WTC11 (cell line): Measurements from ENCODE around the gene CYBB. TPM values are rescaled to one million over a fixed set of nuclear protein-coding genes. Genes with fewer than 3 reads are reported as not detected.

Experiments used
- ATAC-seq: fragments of 200-7000 bp; cut with Tn5 transposase; 2 replicates; pipeline ENCODE4 v1.10.0; 2021; ENCODE audit warnings: mild to moderate bottlenecking, moderate library complexity
- CTCF ChIA-PET: fragments of 300-600 bp; sonication (Branson Sonifier 250); formaldehyde crosslinking; loops from one replicate; lab custom pipeline; 2021; ENCODE audit warnings: antibody characterized with exemption; lab: Charles Lee
- POLR2A ChIA-PET: fragments of 350-600 bp; sonication (Branson Sonifier 250); formaldehyde crosslinking; loops from one replicate; lab custom pipeline; 2021; ENCODE audit warnings: antibody characterized with exemption; lab: Charles Lee
- DNase-seq: peaks from one replicate; pipeline ENCODE4 v3.0.0; 2021; ENCODE audit warnings: low spot score
- H3K27ac Mint-ChIP-seq: 2 replicates; pipeline ENCODE4 v1.8.0; 2021; ENCODE audit warnings: mixed read lengths
- H3K27me3 Mint-ChIP-seq: 2 replicates; pipeline ENCODE4 v1.8.0; 2021; ENCODE audit warnings: low read depth, mild to moderate bottlenecking, moderate library complexity, mixed read lengths
- H3K36me3 Mint-ChIP-seq: 2 replicates; pipeline ENCODE4 v1.8.0; 2021; ENCODE audit warnings: mixed read lengths
- H3K4me1 Mint-ChIP-seq: 2 replicates; pipeline ENCODE4 v1.8.0; 2022; ENCODE audit warnings: mixed read lengths
- H3K4me3 Mint-ChIP-seq: 2 replicates; pipeline ENCODE4 v1.8.0; 2021; ENCODE audit warnings: mild to moderate bottlenecking, moderate library complexity, mixed read lengths
- H3K9me3 Mint-ChIP-seq: 2 replicates; pipeline ENCODE4 v1.8.0; 2021; ENCODE audit warnings: mixed read lengths
- AR ChIP-seq: fragments of 250-450 bp; sonication (Bioruptor Pico); IDR thresholded peaks from 2 replicates; pipeline ENCODE4 v1.9.0; 2021; ENCODE audit warnings: mild to moderate bottlenecking
- CDX4 ChIP-seq: fragments of 250-450 bp; sonication (Bioruptor Pico); IDR thresholded peaks from 2 replicates; pipeline ENCODE4 v1.9.0; 2021; ENCODE audit warnings: moderate library complexity, mild to moderate bottlenecking, inconsistent platforms, borderline replicate concordance
- ELF4 ChIP-seq: sonication (generic); formaldehyde crosslinking; IDR thresholded peaks from 2 replicates; pipeline ENCODE4 v1.8.1; 2022; ENCODE audit warnings: low read depth, mild to moderate bottlenecking, moderate library complexity, missing genetic modification reagents
- FOXP1 ChIP-seq: sonication (generic); formaldehyde crosslinking; IDR thresholded peaks from 2 replicates; pipeline ENCODE4 v1.8.0; 2022; ENCODE audit warnings: missing genetic modification reagents, mild to moderate bottlenecking, moderate library complexity, borderline replicate concordance
- GABPB1 ChIP-seq: sonication (generic); formaldehyde crosslinking; IDR thresholded peaks from 2 replicates; pipeline ENCODE4 v1.8.1; 2023; ENCODE audit warnings: mild to moderate bottlenecking, missing genetic modification reagents
- HMGXB4 ChIP-seq: sonication (generic); formaldehyde crosslinking; IDR thresholded peaks from 2 replicates; pipeline ENCODE4 v1.8.1; 2023; ENCODE audit warnings: mild to moderate bottlenecking, moderate library complexity, missing genetic modification reagents
- IRF2 ChIP-seq: sonication (generic); formaldehyde crosslinking; IDR thresholded peaks from 2 replicates; pipeline ENCODE4 v1.8.0; 2022; ENCODE audit warnings: low read depth, missing genetic modification reagents, borderline replicate concordance
- JUN ChIP-seq: sonication (generic); formaldehyde crosslinking; IDR thresholded peaks from 2 replicates; pipeline ENCODE4 v1.8.0; 2023; ENCODE audit warnings: mild to moderate bottlenecking, missing genetic modification reagents
- KAT7 ChIP-seq: sonication (generic); formaldehyde crosslinking; IDR thresholded peaks from 2 replicates; pipeline ENCODE4 v1.8.1; 2023; ENCODE audit warnings: missing genetic modification reagents, mild to moderate bottlenecking, borderline replicate concordance
- MXD4 ChIP-seq: fragments of 250-450 bp; sonication (Bioruptor Pico); IDR thresholded peaks from 2 replicates; pipeline ENCODE4 v1.8.0; 2021; ENCODE audit warnings: mild to moderate bottlenecking, moderate library complexity, borderline replicate concordance
- NFATC4 ChIP-seq: fragments of 250-450 bp; sonication (Bioruptor Pico); IDR thresholded peaks from 2 replicates; pipeline ENCODE4 v1.9.0; 2021; ENCODE audit warnings: mild to moderate bottlenecking
- NFYB ChIP-seq: sonication (generic); formaldehyde crosslinking; conservative IDR thresholded peaks from 2 replicates; pipeline ENCODE4 v1.8.0; 2022; ENCODE audit warnings: low read depth, missing genetic modification reagents
- NR1H2 ChIP-seq: sonication (generic); formaldehyde crosslinking; IDR thresholded peaks from 2 replicates; pipeline ENCODE4 v1.9.0; 2021; ENCODE audit warnings: mild to moderate bottlenecking, moderate library complexity, missing genetic modification reagents
- RELA ChIP-seq: sonication (generic); formaldehyde crosslinking; IDR thresholded peaks from 2 replicates; pipeline ENCODE4 v1.8.1; 2022; ENCODE audit warnings: missing genetic modification reagents, mild to moderate bottlenecking, borderline replicate concordance
- SP1 ChIP-seq: sonication (generic); formaldehyde crosslinking; conservative IDR thresholded peaks from 2 replicates; pipeline ENCODE4 v1.8.1; 2022; ENCODE audit warnings: missing genetic modification reagents
- TP53 ChIP-seq: sonication (generic); formaldehyde crosslinking; IDR thresholded peaks from 2 replicates; pipeline ENCODE4 v1.8.1; 2023; ENCODE audit warnings: mild to moderate bottlenecking, missing genetic modification reagents
- ZBTB43 ChIP-seq: sonication (generic); formaldehyde crosslinking; IDR thresholded peaks from 2 replicates; pipeline ENCODE4 v1.8.1; 2023; ENCODE audit warnings: mild to moderate bottlenecking, missing genetic modification reagents
- ZMAT4 ChIP-seq: fragments of 250-450 bp; sonication (Bioruptor Pico); IDR thresholded peaks from 2 replicates; pipeline ENCODE4 v1.9.0; 2021; ENCODE audit warnings: mild to moderate bottlenecking
- ZNF281 ChIP-seq: sonication (generic); formaldehyde crosslinking; IDR thresholded peaks from 2 replicates; pipeline ENCODE4 v1.8.0; 2023; ENCODE audit warnings: mild to moderate bottlenecking, missing genetic modification reagents
- ZSCAN18 ChIP-seq: fragments of 250-450 bp; sonication (Bioruptor Pico); IDR thresholded peaks from 2 replicates; pipeline ENCODE4 v2.1.2; 2022; ENCODE audit warnings: mild to moderate bottlenecking, moderate library complexity
- total RNA-seq: library from RNA; stranded (reverse); gene quantifications from 3 replicates; pipeline ENCODE4 v1.2.3, GENCODE V29; 2021

Gene CYBB
- total RNA-seq, 1 experiment from 2014 or later, result 0.22 TPM

GRCh38 chrX:37776283-37776986 lies 3.4 kb upstream of the CYBB start:
- Mint-ChIP-seq H3K4me3 (no peak overlapping the region), H3K36me3 (no peaks in the 10 kb centered on the region), H3K4me1 (0 out of 2 replicates have a peak, but pooled peaks cover 2% of the 10 kb centered on the region), H3K9me3 (no peaks in the 10 kb centered on the region), H3K27ac (no peak overlapping the region), H3K27me3 (no peaks in the 10 kb centered on the region; the same call in 1 of the 2 replicates)
- CTCF ChIA-PET, result no interaction called here
- POLR2A ChIA-PET, result no interaction called here
- DNase-seq (no peak), ATAC-seq (no peak)
- no peak for TF ChIP-seq KAT7 (CRISPR knock-in tag)
- TF ChIP-seq HMGXB4 (CRISPR knock-in tag), result no peak
- TF ChIP-seq NR1H2 (CRISPR knock-in tag), result no peak
- TF ChIP-seq GABPB1 (CRISPR knock-in tag), result no peak
- no peak for TF ChIP-seq ZBTB43
- no peak for TF ChIP-seq NFATC4 (CRISPR knock-in tag)
- no peak for TF ChIP-seq ZNF281
- no peak for TF ChIP-seq RELA (CRISPR knock-in tag)
- TF ChIP-seq SP1, result no peak
- TF ChIP-seq FOXP1, result no peak
- no peak for TF ChIP-seq MXD4 (CRISPR knock-in tag)
- TF ChIP-seq NFYB, result no peak
- no peak for TF ChIP-seq TP53 (CRISPR knock-in tag)
- TF ChIP-seq ZMAT4 (CRISPR knock-in tag), result no peak
- no peak for TF ChIP-seq IRF2 (CRISPR knock-in tag)
- no peak for TF ChIP-seq ELF4 (CRISPR knock-in tag)
- no peak for TF ChIP-seq AR (CRISPR knock-in tag)
- TF ChIP-seq JUN (CRISPR knock-in tag), result no peak
- TF ChIP-seq CDX4 (CRISPR knock-in tag), result no peak
- no peak for TF ChIP-seq ZSCAN18 (CRISPR knock-in tag)
- TF ChIP-seq, all 79 proteins: peak for 0
